OCI-LY3 (cell line): Measurements from ENCODE around the gene DUSP5.

Experiments
- H2AFZ ChIP-seq: fragments of 200-600, 300-600 bp; shearing (Covaris generic); 2 replicates; pipeline ENCODE4 v1.6.0; 2014; ENCODE audit warnings: antibody characterized with exemption, low read depth, low read length
- H3K27ac ChIP-seq: fragments of 200-600, 300-600 bp; sonication (generic); 2 replicates; pipeline ENCODE4 v1.5.1; 2014; ENCODE audit warnings: mild to moderate bottlenecking, low read length, moderate library complexity, mixed read lengths
- H3K27me3 ChIP-seq: fragments of 200-600, 300-600 bp; sonication (generic); 2 replicates; pipeline ENCODE4 v1.6.1; 2014; ENCODE audit warnings: low read depth, low read length, mixed read lengths
- H3K36me3 ChIP-seq: fragments of 200-600, 300-600 bp; sonication (generic); replicated peaks from 2 replicates; pipeline ENCODE3; 2014; ENCODE audit warnings: low read depth, low read length, mixed read lengths
- H3K4me1 ChIP-seq: fragments of 300-600, 200-600 bp; sonication (generic); 2 replicates; pipeline ENCODE4 v1.6.1; 2014; ENCODE audit warnings: low read length, mixed read lengths
- H3K4me2 ChIP-seq: fragments of 200-600, 300-600 bp; sonication (generic); 2 replicates; pipeline ENCODE4 v1.6.1; 2014; ENCODE audit warnings: low read length, mixed read lengths
- H3K4me3 ChIP-seq: fragments of 300-600, 200-600 bp; sonication (generic); 2 replicates; pipeline ENCODE4 v1.5.1; 2014; ENCODE audit warnings: antibody characterized with exemption, mild to moderate bottlenecking, low read length, moderate library complexity
- H3K79me2 ChIP-seq: fragments of 300-600, 200-600 bp; shearing (Covaris generic); 2 replicates; pipeline ENCODE4 v1.6.1; 2014; ENCODE audit warnings: mild to moderate bottlenecking, low read length, mixed read lengths
- H3K9ac ChIP-seq: fragments of 300-600, 200-600 bp; shearing (Covaris generic); 2 replicates; pipeline ENCODE4 v1.6.0; 2014; ENCODE audit warnings: mild to moderate bottlenecking, low read length, moderate library complexity
- H3K9me3 ChIP-seq: fragments of 200-600, 300-600 bp; shearing (Covaris generic); 2 replicates; pipeline ENCODE4 v1.6.1; 2014; ENCODE audit warnings: low read length, mixed read lengths; ENCODE audit not compliant: insufficient read depth
- H4K20me1 ChIP-seq: fragments of 200-600, 300-600 bp; sonication (generic); 2 replicates; pipeline ENCODE4 v1.6.1; 2016; ENCODE audit warnings: low read length, mixed read lengths; ENCODE audit not compliant: insufficient read depth
- CTCF ChIP-seq: fragments of 200-600, 300-600 bp; sonication (generic); IDR thresholded peaks from 2 replicates; pipeline ENCODE4 v1.5.1; 2014; ENCODE audit warnings: antibody characterized with exemption, low read length, low read depth
- EZH2phosphoT487 ChIP-seq: fragments of 200-600 bp; shearing (Covaris generic); IDR thresholded peaks from 2 replicates; pipeline ENCODE4 v1.6.1; 2018; ENCODE audit warnings: antibody characterized with exemption, mixed run types, low read depth

The DUSP5 gene

GRCh38 chr10:110498982-110499795 lies 1.5 kb downstream of the DUSP5 start:
- peak overlapping the region; percentile 97 for H3K4me3 ChIP-seq
- H3K27ac ChIP-seq, result 0 out of 2 replicates have a peak overlapping the region, but pooled peaks have one; percentile 8
- H3K9ac ChIP-seq, result peak overlapping the region; percentile 60
- H3K4me2 ChIP-seq, result peak overlapping the region; percentile 97
- TF ChIP-seq EZH2phosphoT487 (no peak), CTCF (peak; percentile 52)
- peaks cover 46% of the 10 kb centered on the region for H3K79me2 ChIP-seq
- H3K36me3 ChIP-seq, result peaks cover 6% of the 10 kb centered on the region
- H3K4me1 ChIP-seq, result peaks cover 60% of the 10 kb centered on the region
- H3K27me3 ChIP-seq, result peaks cover 23% of the 10 kb centered on the region; the same call in 1 of the 2 replicates
- no peaks in the 10 kb centered on the region for H3K9me3 ChIP-seq
- H4K20me1 ChIP-seq, result peaks cover 40% of the 10 kb centered on the region
- no peak overlapping the region for H2AFZ ChIP-seq

- H3K79me2 ChIP-seq, result peaks cover 52% of the 10 kb centered on the region
- peak overlapping the region; percentile 97 for H3K4me2 ChIP-seq
- H3K9me3 ChIP-seq, result no peaks in the 10 kb centered on the region
- H3K36me3 ChIP-seq, result peaks cover 12% of the 10 kb centered on the region
- H3K9ac ChIP-seq, result peak overlapping the region; percentile 31
- H3K27ac ChIP-seq, result no peak overlapping the region
- H4K20me1 ChIP-seq, result peaks cover 47% of the 10 kb centered on the region
- H3K4me3 ChIP-seq, result peak overlapping the region; percentile 97
- H3K27me3 ChIP-seq, result peaks cover 26% of the 10 kb centered on the region; the same call in 1 of the 2 replicates
- H3K4me1 ChIP-seq, result peaks cover 68% of the 10 kb centered on the region
- TF ChIP-seq EZH2phosphoT487 (no peak), CTCF (no peak)
- no peak overlapping the region for H2AFZ ChIP-seq
These were observed 2.2 kb downstream of the DUSP5 start for GRCh38 chr10:110499796-110500514.

GRCh38 chr10:110500515-110500905 lies 2.8 kb downstream of the DUSP5 start:
- Histone ChIP-seq H3K36me3 (peaks cover 18% of the 10 kb centered on the region), H3K9me3 (no peaks in the 10 kb centered on the region), H3K4me1 (peaks cover 73% of the 10 kb centered on the region), H3K9ac (peak overlapping the region; percentile 31), H4K20me1 (peaks cover 53% of the 10 kb centered on the region), H3K79me2 (peaks cover 58% of the 10 kb centered on the region), H3K4me3 (peak overlapping the region; percentile 97), H3K27ac (no peak overlapping the region), H2AFZ (no peak overlapping the region), H3K27me3 (peaks cover 31% of the 10 kb centered on the region; the same call in 1 of the 2 replicates), H3K4me2 (peak overlapping the region; percentile 97)
- TF ChIP-seq CTCF, result no peak
- no peak for TF ChIP-seq EZH2phosphoT487
